Astrocyte (in vitro differentiated cells and primary cell): ENCODE measurements around the gene C1orf198. TPM values are rescaled to one million over a fixed set of nuclear protein-coding genes. Genes with fewer than 3 reads are reported as not detected.

ENCODE experiments used
- DNase-seq: peaks from one replicate; pipeline ENCODE4 v3.0.0-alpha.2; 2010; ENCODE audit warnings: low read depth
- FAIRE-seq: peaks from 2 replicates; lab custom pipeline; 2011; peaks lifted over from hg19 to GRCh38; lab: Jason Lieb, UNC
- H2AFZ ChIP-seq: 2 replicates; pipeline ENCODE4 v1.6.0; 2012; ENCODE audit warnings: low read depth, low read length, inconsistent platforms
- H3K27ac ChIP-seq: 2 replicates; pipeline ENCODE4 v1.5.1; 2011; ENCODE audit warnings: low read depth, low read length, inconsistent platforms
- H3K27me3 ChIP-seq: 2 replicates; pipeline ENCODE4 v1.6.0; 2011; ENCODE audit warnings: low read length, inconsistent platforms; ENCODE audit not compliant: insufficient read depth
- H3K36me3 ChIP-seq: 2 replicates; pipeline ENCODE4 v1.5.1; 2011; ENCODE audit warnings: low read length, inconsistent platforms; ENCODE audit not compliant: insufficient read depth
- H3K4me1 ChIP-seq: 2 replicates; pipeline ENCODE4 v1.5.1; 2011; ENCODE audit warnings: low read length, inconsistent platforms; ENCODE audit not compliant: insufficient read depth
- H3K4me2 ChIP-seq: 2 replicates; pipeline ENCODE4 v1.6.0; 2012; ENCODE audit warnings: low read length, inconsistent platforms
- H3K4me3 ChIP-seq: 2 replicates; pipeline ENCODE4 v1.5.1; 2011; ENCODE audit warnings: low read depth, mild to moderate bottlenecking, low read length, inconsistent platforms; ENCODE audit not compliant: insufficient read depth
- H3K79me2 ChIP-seq: 2 replicates; pipeline ENCODE4 v1.6.0; 2012; ENCODE audit warnings: mild to moderate bottlenecking, low read length, inconsistent platforms; ENCODE audit not compliant: insufficient read depth
- H3K9ac ChIP-seq: 2 replicates; pipeline ENCODE4 v1.6.0; 2012; ENCODE audit warnings: mild to moderate bottlenecking, low read length, inconsistent platforms
- H3K9me3 ChIP-seq: 2 replicates; pipeline ENCODE4 v1.5.1; 2012; ENCODE audit warnings: low read depth, mild to moderate bottlenecking, low read length, inconsistent platforms; ENCODE audit not compliant: insufficient read depth
- H4K20me1 ChIP-seq: 2 replicates; pipeline ENCODE4 v1.6.0; 2012; ENCODE audit warnings: low read length, inconsistent platforms; ENCODE audit not compliant: insufficient read depth
- H3K27ac Mint-ChIP-seq: one replicate; pipeline ENCODE4 v1.8.0; 2021; ENCODE audit warnings: mild to moderate bottlenecking, mixed read lengths; ENCODE audit not compliant: unreplicated experiment
- H3K27me3 Mint-ChIP-seq: one replicate; pipeline ENCODE4 v1.8.0; 2021; ENCODE audit warnings: low read depth, mixed read lengths; ENCODE audit not compliant: unreplicated experiment
- H3K36me3 Mint-ChIP-seq: one replicate; pipeline ENCODE4 v1.8.0; 2021; ENCODE audit warnings: low read depth, mixed read lengths; ENCODE audit not compliant: unreplicated experiment
- H3K4me1 Mint-ChIP-seq: one replicate; pipeline ENCODE4 v1.8.0; 2021; ENCODE audit warnings: low read depth, mixed read lengths; ENCODE audit not compliant: unreplicated experiment
- H3K4me3 Mint-ChIP-seq: one replicate; pipeline ENCODE4 v1.8.0; 2021; ENCODE audit warnings: mild to moderate bottlenecking, moderate library complexity, mixed read lengths; ENCODE audit not compliant: unreplicated experiment
- H3K9me3 Mint-ChIP-seq: one replicate; pipeline ENCODE4 v1.8.0; 2021; ENCODE audit warnings: mild to moderate bottlenecking, mixed read lengths; ENCODE audit not compliant: unreplicated experiment
- CTCF ChIP-seq: IDR thresholded peaks from 2 replicates; pipeline ENCODE4 v1.5.1; 2011; ENCODE audit warnings: low read depth, mild to moderate bottlenecking, inconsistent platforms, low read length, moderate library complexity; ENCODE audit not compliant: insufficient read depth
- EZH2 ChIP-seq: IDR thresholded peaks from 2 replicates; pipeline ENCODE4 v1.6.1; 2012; ENCODE audit warnings: mild to moderate bottlenecking, low read length, inconsistent platforms; ENCODE audit not compliant: insufficient read depth
- total RNA-seq: library from RNA; stranded (reverse); gene quantifications from 2 replicates; pipeline ENCODE4 v1.2.1, GENCODE V29; 2021

Gene C1orf198
- total RNA-seq, 1 donor from 2014 or later = 102 TPM

- TF ChIP-seq EZH2 = no peak
- no peak for TF ChIP-seq CTCF
- Mint-ChIP-seq H3K36me3 (peaks cover 19% of the 10 kb centered on the region), H3K9me3 (no peaks in the 10 kb centered on the region), H3K4me3 (no peak overlapping the region), H3K27me3 (no peaks in the 10 kb centered on the region), H3K4me1 (peaks cover 17% of the 10 kb centered on the region), H3K27ac (no peak overlapping the region)
- Histone ChIP-seq H3K36me3 (peaks cover under 1% of the 10 kb centered on the region), H2AFZ (no peak overlapping the region), H4K20me1 (peaks cover 5% of the 10 kb centered on the region), H3K4me2 (no peak overlapping the region), H3K27ac (no peak overlapping the region), H3K27me3 (no peaks in the 10 kb centered on the region), H3K9me3 (no peaks in the 10 kb centered on the region), H3K4me1 (peaks cover 10% of the 10 kb centered on the region), H3K9ac (no peak overlapping the region), H3K4me3 (no peak overlapping the region), H3K79me2 (no peaks in the 10 kb centered on the region)
- FAIRE-seq (no peak), DNase-seq (no peak)
Observed at GRCh38 chr1:230831771-230832170, 36.5 kb downstream of the C1orf198 start.

- peaks cover 25% of the 10 kb centered on the region for H3K4me1 ChIP-seq
- H3K36me3 ChIP-seq = no peaks in the 10 kb centered on the region
- TF ChIP-seq CTCF (no peak), EZH2 (no peak)
- no peak overlapping the region for H3K4me3 Mint-ChIP-seq
- peaks cover 29% of the 10 kb centered on the region for H3K4me1 Mint-ChIP-seq
- no peak overlapping the region for H3K4me2 ChIP-seq
- H2AFZ ChIP-seq = no peak overlapping the region
- no peaks in the 10 kb centered on the region for H3K9me3 ChIP-seq
- H3K79me2 ChIP-seq = no peaks in the 10 kb centered on the region
- H3K27me3 Mint-ChIP-seq = no peaks in the 10 kb centered on the region
- no peaks in the 10 kb centered on the region for H3K9me3 Mint-ChIP-seq
- peaks cover 17% of the 10 kb centered on the region for H3K36me3 Mint-ChIP-seq
- H3K27me3 ChIP-seq = no peaks in the 10 kb centered on the region
- H3K27ac Mint-ChIP-seq = no peak overlapping the region
- no peak for FAIRE-seq
- DNase-seq = no peak
- no peaks in the 10 kb centered on the region for H4K20me1 ChIP-seq
- no peak overlapping the region for H3K4me3 ChIP-seq
- no peak overlapping the region for H3K27ac ChIP-seq
- H3K9ac ChIP-seq = no peak overlapping the region
Observed at GRCh38 chr1:230828421-230828820, 39.9 kb downstream of the C1orf198 start.

- Histone ChIP-seq H3K9ac (no peak overlapping the region), H2AFZ (no peak overlapping the region), H3K27ac (no peak overlapping the region), H4K20me1 (no peaks in the 10 kb centered on the region), H3K4me2 (no peak overlapping the region), H3K36me3 (no peaks in the 10 kb centered on the region), H3K27me3 (no peaks in the 10 kb centered on the region), H3K4me1 (peaks cover 25% of the 10 kb centered on the region), H3K9me3 (no peaks in the 10 kb centered on the region), H3K79me2 (no peaks in the 10 kb centered on the region), H3K4me3 (no peak overlapping the region)
- no peak for TF ChIP-seq CTCF
- no peak for TF ChIP-seq EZH2
- peaks cover 20% of the 10 kb centered on the region for H3K36me3 Mint-ChIP-seq
- no peaks in the 10 kb centered on the region for H3K27me3 Mint-ChIP-seq
- H3K27ac Mint-ChIP-seq = no peak overlapping the region
- DNase-seq = no peak
- H3K4me1 Mint-ChIP-seq = peaks cover 29% of the 10 kb centered on the region
- H3K9me3 Mint-ChIP-seq = no peaks in the 10 kb centered on the region
- FAIRE-seq = no peak
- no peak overlapping the region for H3K4me3 Mint-ChIP-seq
Observed at GRCh38 chr1:230827801-230828200, 40.5 kb downstream of the C1orf198 start.
